HG02943 (cell line): Measurements from ENCODE around the gene DDR2.
"Not testable (repeated sequence)": the region's sequence is repeated elsewhere in the genome, so short reads cannot be mapped to it uniquely, and the experiment has no call there.

ENCODE experiments used
- ATAC-seq: cut with Tn5 transposase; IDR thresholded peaks from one replicate; pipeline ENCODE4 v1.9.1; 2021; ENCODE audit warnings: mild to moderate bottlenecking, low read depth, moderate library complexity; ENCODE audit not compliant: unreplicated experiment

DDR2 gene

GRCh38 chr1:162753998-162754585 is 121.8 kb downstream of the DDR2 start:
- ATAC-seq: no peak

- ATAC-seq: no peak
These were observed 123.0 kb downstream of the DDR2 start for GRCh38 chr1:162755306-162755705.

- ATAC-seq: no peak
These were observed 124.3 kb downstream of the DDR2 start for GRCh38 chr1:162756523-162756922.

GRCh38 chr1:162757476-162757875 is 125.2 kb downstream of the DDR2 start:
- ATAC-seq: no peak

- ATAC-seq: no peak
These were observed 133.5 kb downstream of the DDR2 start for GRCh38 chr1:162765788-162766187.

- ATAC-seq: no peak
These were observed 140.4 kb downstream of the DDR2 start for GRCh38 chr1:162772571-162773154.

GRCh38 chr1:162774007-162774406 is 141.7 kb downstream of the DDR2 start:
- ATAC-seq: no peak

- ATAC-seq: no peak
These were observed 146.8 kb downstream of the DDR2 start for GRCh38 chr1:162779043-162779442.

- ATAC-seq: no peak
These were observed 150.4 kb downstream of the DDR2 start for GRCh38 chr1:162782671-162783070.

GRCh38 chr1:162784926-162785325 is 152.7 kb downstream of the DDR2 start:
- not testable (repeated sequence) for ATAC-seq

GRCh38 chr1:162788783-162789182 is 156.5 kb downstream of the DDR2 start:
- ATAC-seq: not testable (repeated sequence)

GRCh38 chr1:162790303-162790984 is 158.2 kb downstream of the DDR2 start, which contains the start of gene HSD17B7:
HSD17B7 (plus strand) TSS chr1:162790702; CDS start chr1:162790801, 99 bp downstream.
- peak; percentile 98 for ATAC-seq

- ATAC-seq: not testable (repeated sequence)
These were observed 158.7 kb downstream of the DDR2 start for GRCh38 chr1:162790985-162791357.

- ATAC-seq: not testable (repeated sequence)
These were observed 162.0 kb downstream of the DDR2 start for GRCh38 chr1:162794284-162794683.

- not testable (repeated sequence) for ATAC-seq
These were observed 164.5 kb downstream of the DDR2 start for GRCh38 chr1:162796617-162797279.

GRCh38 chr1:162799995-162800830 is 167.9 kb downstream of the DDR2 start:
- not testable (repeated sequence) for ATAC-seq

GRCh38 chr1:162807503-162807902 is 175.2 kb downstream of the DDR2 start:
- not testable (repeated sequence) for ATAC-seq

GRCh38 chr1:162812357-162812756 is 180.1 kb downstream of the DDR2 start:
- not testable (repeated sequence) for ATAC-seq

GRCh38 chr1:162818136-162818535 is 185.9 kb downstream of the DDR2 start:
- ATAC-seq: not testable (repeated sequence)

GRCh38 chr1:162818666-162819065 is 186.4 kb downstream of the DDR2 start:
- not testable (repeated sequence) for ATAC-seq
